ENCODE results near the gene SECTM1. TPM values are rescaled to one million over a fixed set of nuclear protein-coding genes. Genes with fewer than 3 reads are reported as not detected.

SECTM1 gene
- total and polyA plus RNA-seq, 9 of the 15 experiments (the other 6 are each of a cell fraction or from before 2014, with no cell fraction given), result 0.11 to 0.46 (median 0.18) TPM; not detected in 6

- TF ChIP-seq NR2C1 (IDR thresholded peaks at IDR 0.05), result no peak
- TF ChIP-seq NR2C1 (tag; IDR thresholded peaks at IDR 0.05), result peak; percentile 23; the same call in 1 of the 2 replicates
- TF ChIP-seq CAMTA2 (CRISPR knock-in tag; conservative IDR thresholded peaks at IDR 0.05), result no peak
- TF ChIP-seq HNRNPK (IDR thresholded peaks at IDR 0.05; ENCODE audit: low read depth, low read length, poor library complexity, severe bottlenecking), result no peak
- peak; percentile 86 for TF ChIP-seq L3MBTL2 (IDR thresholded peaks at IDR 0.05)
- TF ChIP-seq, protein P1, sequence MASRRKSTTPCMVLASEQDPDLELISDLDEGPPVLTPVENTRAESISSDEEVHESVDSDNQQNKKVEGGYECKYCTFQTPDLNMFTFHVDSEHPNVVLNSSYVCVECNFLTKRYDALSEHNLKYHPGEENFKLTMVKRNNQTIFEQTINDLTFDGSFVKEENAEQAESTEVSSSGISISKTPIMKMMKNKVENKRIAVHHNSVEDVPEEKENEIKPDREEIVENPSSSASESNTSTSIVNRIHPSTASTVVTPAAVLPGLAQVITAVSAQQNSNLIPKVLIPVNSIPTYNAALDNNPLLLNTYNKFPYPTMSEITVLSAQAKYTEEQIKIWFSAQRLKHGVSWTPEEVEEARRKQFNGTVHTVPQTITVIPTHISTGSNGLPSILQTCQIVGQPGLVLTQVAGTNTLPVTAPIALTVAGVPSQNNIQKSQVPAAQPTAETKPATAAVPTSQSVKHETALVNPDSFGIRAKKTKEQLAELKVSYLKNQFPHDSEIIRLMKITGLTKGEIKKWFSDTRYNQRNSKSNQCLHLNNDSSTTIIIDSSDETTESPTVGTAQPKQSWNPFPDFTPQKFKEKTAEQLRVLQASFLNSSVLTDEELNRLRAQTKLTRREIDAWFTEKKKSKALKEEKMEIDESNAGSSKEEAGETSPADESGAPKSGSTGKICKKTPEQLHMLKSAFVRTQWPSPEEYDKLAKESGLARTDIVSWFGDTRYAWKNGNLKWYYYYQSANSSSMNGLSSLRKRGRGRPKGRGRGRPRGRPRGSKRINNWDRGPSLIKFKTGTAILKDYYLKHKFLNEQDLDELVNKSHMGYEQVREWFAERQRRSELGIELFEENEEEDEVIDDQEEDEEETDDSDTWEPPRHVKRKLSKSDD (conservative IDR thresholded peaks at IDR 0.05; ENCODE audit: low read length), result no peak
- TF ChIP-seq PHTF2 (CRISPR knock-in tag; IDR thresholded peaks at IDR 0.05), result no peak
- TF ChIP-seq SAFB2 (IDR thresholded peaks at IDR 0.05; ENCODE audit: borderline replicate concordance, low read depth, low read length, severe bottlenecking), result no peak
- TF ChIP-seq MYC (IDR thresholded peaks at IDR 0.05; ENCODE audit: low read depth, low read length), result peak; percentile 13; the same call in 1 of the 2 replicates
- TF ChIP-seq MYC (CRISPR knock-in tag; IDR thresholded peaks at IDR 0.05; ENCODE audit: borderline replicate concordance, low read depth), result no peak
- TF ChIP-seq, protein P2, sequence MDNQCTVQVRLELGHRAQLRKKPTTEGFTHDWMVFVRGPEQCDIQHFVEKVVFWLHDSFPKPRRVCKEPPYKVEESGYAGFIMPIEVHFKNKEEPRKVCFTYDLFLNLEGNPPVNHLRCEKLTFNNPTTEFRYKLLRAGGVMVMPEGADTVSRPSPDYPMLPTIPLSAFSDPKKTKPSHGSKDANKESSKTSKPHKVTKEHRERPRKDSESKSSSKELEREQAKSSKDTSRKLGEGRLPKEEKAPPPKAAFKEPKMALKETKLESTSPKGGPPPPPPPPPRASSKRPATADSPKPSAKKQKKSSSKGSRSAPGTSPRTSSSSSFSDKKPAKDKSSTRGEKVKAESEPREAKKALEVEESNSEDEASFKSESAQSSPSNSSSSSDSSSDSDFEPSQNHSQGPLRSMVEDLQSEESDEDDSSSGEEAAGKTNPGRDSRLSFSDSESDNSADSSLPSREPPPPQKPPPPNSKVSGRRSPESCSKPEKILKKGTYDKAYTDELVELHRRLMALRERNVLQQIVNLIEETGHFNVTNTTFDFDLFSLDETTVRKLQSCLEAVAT (IDR thresholded peaks at IDR 0.05), result no peak
- TF ChIP-seq, protein P3, sequence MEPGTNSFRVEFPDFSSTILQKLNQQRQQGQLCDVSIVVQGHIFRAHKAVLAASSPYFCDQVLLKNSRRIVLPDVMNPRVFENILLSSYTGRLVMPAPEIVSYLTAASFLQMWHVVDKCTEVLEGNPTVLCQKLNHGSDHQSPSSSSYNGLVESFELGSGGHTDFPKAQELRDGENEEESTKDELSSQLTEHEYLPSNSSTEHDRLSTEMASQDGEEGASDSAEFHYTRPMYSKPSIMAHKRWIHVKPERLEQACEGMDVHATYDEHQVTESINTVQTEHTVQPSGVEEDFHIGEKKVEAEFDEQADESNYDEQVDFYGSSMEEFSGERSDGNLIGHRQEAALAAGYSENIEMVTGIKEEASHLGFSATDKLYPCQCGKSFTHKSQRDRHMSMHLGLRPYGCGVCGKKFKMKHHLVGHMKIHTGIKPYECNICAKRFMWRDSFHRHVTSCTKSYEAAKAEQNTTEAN (CRISPR knock-in tag; IDR thresholded peaks at IDR 0.05), result no peak
These were observed 54.7 kb downstream of the SECTM1 start (continued) for GRCh38 chr17:82278786-82279391.
